Transverse colon (tissue), 3 donors: Measurements from ENCODE around the gene CD52.

Source experiments
- EP300 ChIP-seq: sonication (generic); formaldehyde crosslinking; IDR thresholded peaks from one replicate; pipeline ENCODE4 v1.6.1; 2017; ENCODE audit warnings: antibody characterized with exemption, low read depth
- POLR2A ChIP-seq: fragments of 450-650 bp; IDR thresholded peaks from one replicate; pipeline ENCODE4 v1.6.1; 2016; ENCODE audit warnings: antibody characterized with exemption, mild to moderate bottlenecking, moderate library complexity
- TF ChIP-seq, protein P1 (sequence below), 5 experiments: fragments of 200-600 bp in 3 of 5; fragments of 450-650 bp in 2 of 5; sonication (generic) in 3 of 5; IDR thresholded peaks; 1 replicate in 2 of 5; 2 replicates in 3 of 5; pipeline ENCODE4 v1.5.1; 2016 to 2017; ENCODE audit warnings: antibody characterized with exemption in 5 of 5, inconsistent platforms in 3 of 5, mild to moderate bottlenecking in 2 of 5, moderate library complexity in 1 of 5

DNA sequence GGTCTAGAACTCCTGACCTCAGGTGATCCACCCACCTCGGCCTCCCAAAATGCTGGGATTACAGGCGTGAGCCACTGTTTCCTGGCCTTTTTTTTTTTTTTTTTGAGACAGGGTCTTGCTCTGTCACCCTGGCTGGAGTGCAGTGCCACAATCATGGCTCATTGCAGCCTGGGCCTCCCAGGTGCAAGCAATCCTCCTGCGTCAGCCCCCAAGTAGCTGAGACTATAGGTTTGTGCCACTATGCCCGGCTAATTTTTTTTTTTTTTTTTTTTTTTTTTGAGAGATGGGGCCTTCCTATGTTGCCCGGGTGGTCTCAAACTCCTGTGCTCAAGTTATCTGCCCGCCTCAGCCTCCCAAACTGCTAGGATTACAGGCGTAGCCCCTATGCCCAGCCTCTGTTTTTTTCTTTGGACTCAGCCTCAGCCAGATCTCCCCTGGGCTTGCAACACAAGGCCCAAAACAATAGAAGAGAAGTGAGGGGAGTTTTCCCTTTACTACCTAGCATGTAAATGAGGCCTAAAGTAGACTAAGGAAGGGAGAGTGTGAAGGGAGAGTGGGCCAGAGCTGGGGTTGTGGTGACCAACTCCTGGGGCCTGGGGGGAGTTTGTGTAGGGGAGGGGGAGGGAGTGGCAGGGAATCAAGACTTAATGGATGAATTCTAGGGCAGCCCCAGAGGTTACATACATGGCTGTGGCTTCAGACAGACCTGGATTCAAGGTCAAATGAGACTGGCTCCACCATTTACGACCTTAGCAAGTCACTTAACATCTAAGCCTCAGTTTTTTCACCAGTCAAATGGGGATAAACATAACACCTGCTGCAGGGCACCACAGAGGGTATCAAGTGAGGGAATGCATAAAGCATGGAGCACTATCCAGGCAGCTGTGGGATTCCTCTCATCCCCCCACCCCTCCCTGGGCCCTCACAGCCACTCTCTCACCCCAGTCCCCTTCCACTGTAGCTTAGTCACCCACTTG is 1.6 kb upstream of the CD52 start:
- TF ChIP-seq, protein P1, sequence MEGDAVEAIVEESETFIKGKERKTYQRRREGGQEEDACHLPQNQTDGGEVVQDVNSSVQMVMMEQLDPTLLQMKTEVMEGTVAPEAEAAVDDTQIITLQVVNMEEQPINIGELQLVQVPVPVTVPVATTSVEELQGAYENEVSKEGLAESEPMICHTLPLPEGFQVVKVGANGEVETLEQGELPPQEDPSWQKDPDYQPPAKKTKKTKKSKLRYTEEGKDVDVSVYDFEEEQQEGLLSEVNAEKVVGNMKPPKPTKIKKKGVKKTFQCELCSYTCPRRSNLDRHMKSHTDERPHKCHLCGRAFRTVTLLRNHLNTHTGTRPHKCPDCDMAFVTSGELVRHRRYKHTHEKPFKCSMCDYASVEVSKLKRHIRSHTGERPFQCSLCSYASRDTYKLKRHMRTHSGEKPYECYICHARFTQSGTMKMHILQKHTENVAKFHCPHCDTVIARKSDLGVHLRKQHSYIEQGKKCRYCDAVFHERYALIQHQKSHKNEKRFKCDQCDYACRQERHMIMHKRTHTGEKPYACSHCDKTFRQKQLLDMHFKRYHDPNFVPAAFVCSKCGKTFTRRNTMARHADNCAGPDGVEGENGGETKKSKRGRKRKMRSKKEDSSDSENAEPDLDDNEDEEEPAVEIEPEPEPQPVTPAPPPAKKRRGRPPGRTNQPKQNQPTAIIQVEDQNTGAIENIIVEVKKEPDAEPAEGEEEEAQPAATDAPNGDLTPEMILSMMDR (IDR thresholded peaks at IDR 0.05) = no peak
- TF ChIP-seq POLR2A (no peak), EP300 (no peak)
